HG02852 (cell line): Measurements from ENCODE around the gene GCNT1.
A peak's percentile ranks its signal among the peaks of the same experiment; 100 is the strongest.
"Not testable (repeated sequence)": the region's sequence is repeated elsewhere in the genome, so short reads cannot be mapped to it uniquely, and the experiment has no call there.

ENCODE experiments used
- ATAC-seq: cut with Tn5 transposase; IDR thresholded peaks from one replicate; pipeline ENCODE4 v1.9.1; 2021; ENCODE audit warnings: mild to moderate bottlenecking, moderate library complexity; ENCODE audit not compliant: unreplicated experiment

GCNT1 gene

GRCh38 chr9:76479337-76479736 lies 20.4 kb downstream of the GCNT1 start:
- ATAC-seq, result not testable (repeated sequence)

- no peak for ATAC-seq
Measured at GRCh38 chr9:76486151-76486550, 27.2 kb downstream of the GCNT1 start.

GRCh38 chr9:76490249-76490990 lies 31.4 kb downstream of the GCNT1 start:
- ATAC-seq, result no peak

- not testable (repeated sequence) for ATAC-seq
Measured at GRCh38 chr9:76491056-76491455, 32.1 kb downstream of the GCNT1 start.

GRCh38 chr9:76493496-76493895 lies 34.5 kb downstream of the GCNT1 start:
- ATAC-seq, result not testable (repeated sequence)

GRCh38 chr9:76500061-76500460 lies 41.1 kb downstream of the GCNT1 start:
- no peak for ATAC-seq

GRCh38 chr9:76502746-76503145 lies 43.8 kb downstream of the GCNT1 start:
- ATAC-seq, result no peak

- no peak for ATAC-seq
Measured at GRCh38 chr9:76510041-76510440, 51.1 kb downstream of the GCNT1 start.

- no peak for ATAC-seq
Measured at GRCh38 chr9:76510446-76510845, 51.5 kb downstream of the GCNT1 start.

GRCh38 chr9:76512826-76513225 lies 53.8 kb downstream of the GCNT1 start:
- ATAC-seq, result no peak

- peak; percentile 26 for ATAC-seq
Measured at GRCh38 chr9:76516350-76516749, 57.4 kb downstream of the GCNT1 start.

GRCh38 chr9:76516871-76517270 lies 57.9 kb downstream of the GCNT1 start:
- peak; percentile 86 for ATAC-seq

GRCh38 chr9:76519075-76519835 lies 60.3 kb downstream of the GCNT1 start:
- ATAC-seq, result no peak

GRCh38 chr9:76521244-76521681 lies 62.3 kb downstream of the GCNT1 start:
- no peak for ATAC-seq

GRCh38 chr9:76521906-76522305 lies 62.9 kb downstream of the GCNT1 start:
- no peak for ATAC-seq

GRCh38 chr9:76523617-76524200 lies 64.7 kb downstream of the GCNT1 start:
- ATAC-seq, result not testable (repeated sequence)

GRCh38 chr9:76525196-76525595 lies 66.2 kb downstream of the GCNT1 start:
- ATAC-seq, result no peak

- ATAC-seq, result no peak
Measured at GRCh38 chr9:76526026-76526425, 67.0 kb downstream of the GCNT1 start.

GRCh38 chr9:76528056-76528455 lies 69.1 kb downstream of the GCNT1 start:
- ATAC-seq, result no peak

GRCh38 chr9:76528642-76529190 lies 69.7 kb downstream of the GCNT1 start:
- no peak for ATAC-seq

GRCh38 chr9:76529653-76530052 lies 70.7 kb downstream of the GCNT1 start:
- ATAC-seq, result no peak
